PC-9 (cell line): ENCODE measurements around the gene DALRD3. TPM values are rescaled to one million over a fixed set of nuclear protein-coding genes. Genes with fewer than 3 reads are reported as not detected.

Experiments used
- BruUV-seq: library from RNA; stranded (reverse); fragments of 400-500 nt; replicated peaks from 2 replicates; lab custom pipeline; 2021; lab: Mats Ljungman, UMichigan
- CTCF ChIA-PET: fragments of 300-600 bp; sonication (Branson Sonifier 250); formaldehyde crosslinking; loops from one replicate; lab custom pipeline; 2022; ENCODE audit warnings: antibody characterized with exemption; lab: Charles Lee
- POLR2A ChIA-PET: fragments of 300-600 bp; sonication (Branson Sonifier 250); formaldehyde crosslinking; loops from one replicate; lab custom pipeline; 2022; ENCODE audit warnings: antibody characterized with exemption; ENCODE audit not compliant: unreplicated experiment; lab: Charles Lee
- DNase-seq, 2 experiments: peaks; one replicate each; pipeline versions ENCODE4 v3.0.0 to v3.0.0-alpha.2; 2015 to 2022; ENCODE audit warnings: mixed read lengths in 1 of 2
- H2AFZ ChIP-seq: fragments of 200-600 bp; sonication (generic); 2 replicates; pipeline ENCODE4 v1.8.1; 2017; ENCODE audit warnings: antibody characterized with exemption
- H3F3A ChIP-seq: fragments of 200-600 bp; sonication (generic); 2 replicates; pipeline ENCODE4 v1.8.1; 2017; ENCODE audit warnings: antibody characterized with exemption, mild to moderate bottlenecking, low read depth; ENCODE audit not compliant: insufficient read depth
- H3K27ac ChIP-seq: fragments of 200-600 bp; sonication (generic); 2 replicates; pipeline ENCODE4 v1.6.1; 2016; ENCODE audit warnings: mixed run types
- H3K27me3 ChIP-seq: fragments of 200-600 bp; sonication (generic); 2 replicates; pipeline ENCODE4 v1.6.1; 2016; ENCODE audit warnings: low read depth, mixed run types; ENCODE audit not compliant: insufficient read depth
- H3K36me3 ChIP-seq: fragments of 200-600 bp; sonication (generic); 2 replicates; pipeline ENCODE4 v1.6.1; 2016; ENCODE audit warnings: low read depth, mixed run types
- H3K4me1 ChIP-seq: fragments of 200-600 bp; sonication (generic); replicated peaks from 2 replicates; pipeline ENCODE4 v1.6.1; 2016; ENCODE audit warnings: mixed run types; ENCODE audit not compliant: insufficient read depth
- H3K4me2 ChIP-seq: fragments of 200-600 bp; sonication (generic); 2 replicates; pipeline ENCODE4 v1.6.1; 2017; ENCODE audit warnings: mixed run types
- H3K4me3 ChIP-seq: fragments of 200-600 bp; sonication (generic); 2 replicates; pipeline ENCODE4 v1.6.1; 2016; ENCODE audit warnings: mixed run types
- H3K79me2 ChIP-seq: fragments of 200-600 bp; sonication (generic); 2 replicates; pipeline ENCODE4 v1.6.1; 2017; ENCODE audit warnings: low read depth, mixed run types
- H3K9me2 ChIP-seq: fragments of 200-600 bp; sonication (generic); 2 replicates; pipeline ENCODE4 v1.8.1; 2017; ENCODE audit warnings: mild to moderate bottlenecking; ENCODE audit not compliant: insufficient read depth
- H3K9me3 ChIP-seq: fragments of 200-600 bp; sonication (generic); 2 replicates; pipeline ENCODE4 v1.8.1; 2016; ENCODE audit warnings: low read depth; ENCODE audit not compliant: insufficient read depth
- H4K20me1 ChIP-seq: fragments of 200-600 bp; sonication (generic); 2 replicates; pipeline ENCODE4 v1.8.1; 2017; ENCODE audit not compliant: insufficient read depth
- CTCF ChIP-seq: fragments of 200-600 bp; sonication (generic); conservative IDR thresholded peaks from 2 replicates; pipeline ENCODE4 v1.6.1; 2017; ENCODE audit warnings: mixed run types, antibody characterized with exemption, mild to moderate bottlenecking, moderate library complexity
- EZH2 ChIP-seq: fragments of 200-600 bp; sonication (generic); IDR thresholded peaks from 2 replicates; pipeline ENCODE4 v1.8.0; 2017; ENCODE audit warnings: antibody characterized with exemption, low read depth
- intact Hi-C: fragments of 100-400 bp; cut with micrococcal nuclease; formaldehyde crosslinking; loops from one replicate; pipeline ENCODE4 v1.10.0; 2022; ENCODE audit not compliant: unreplicated experiment
- total RNA-seq: library from RNA; stranded (reverse); gene quantifications from 2 replicates; pipeline ENCODE4 v1.2.3, GENCODE V29; 2021

DALRD3 gene
- total RNA-seq, 1 experiment from 2014 or later = 27.7 TPM

DNA sequence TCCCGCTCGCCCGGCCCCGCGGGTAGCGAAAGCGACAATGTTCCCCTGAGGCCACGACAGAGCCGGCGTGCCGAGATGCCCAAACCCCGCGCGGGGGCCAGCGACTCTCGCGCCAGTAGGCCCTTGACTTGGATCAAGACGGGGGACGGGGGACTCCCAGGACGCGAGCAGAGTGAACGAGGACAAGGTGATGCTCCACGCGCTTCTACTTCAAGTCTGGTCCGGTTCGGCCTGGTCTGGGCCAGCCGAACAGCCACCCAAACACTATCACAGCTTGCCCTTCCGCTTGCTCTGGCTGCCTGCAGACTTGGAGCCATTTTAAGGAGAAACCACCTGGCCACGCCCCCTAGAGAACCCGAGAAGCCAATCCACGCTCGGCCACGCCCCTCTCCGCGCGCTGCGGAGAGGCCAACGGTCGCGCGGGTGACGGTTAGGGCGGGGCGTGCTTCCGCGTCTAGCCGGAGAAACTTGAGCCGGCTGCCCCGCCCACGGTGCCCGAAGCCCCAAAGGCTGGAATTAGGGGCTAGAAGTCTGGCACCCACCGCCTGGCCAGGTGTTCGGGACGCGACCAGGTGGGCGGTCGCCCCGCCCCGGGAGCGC is 2.9 kb upstream of the DALRD3 start:
- DNase-seq = peak; percentile 89 to 99
- ChIA-PET POLR2A (interaction anchor here (0.6 to 3.7 kb wide), 8 partner anchors 14 to 780 kb away, joined by 3 to 22 read pairs (median 5); partner anchors contain the start of genes IP6K2, QRICH1, WDR6 and ZNF589), CTCF (interaction anchor here (0.6 to 1.0 kb wide), 2 partner anchors 33 to 37 kb away, joined by 3 to 4 read pairs; no protein-coding TSS in a partner anchor)
- Histone ChIP-seq H2AFZ (peak overlapping the region; percentile 82), H3K36me3 (peaks cover 6% of the 10 kb centered on the region; the same call in 1 of the 2 replicates), H3K9me2 (no peaks in the 10 kb centered on the region), H3K27me3 (no peaks in the 10 kb centered on the region), H3F3A (peaks cover 44% of the 10 kb centered on the region; the same call in 1 of the 2 replicates), H4K20me1 (no peaks in the 10 kb centered on the region; the same call in 1 of the 2 replicates), H3K4me2 (peak overlapping the region; percentile 92), H3K4me3 (peak overlapping the region; percentile 70), H3K27ac (peak overlapping the region; percentile 87), H3K79me2 (peaks cover 57% of the 10 kb centered on the region), H3K9me3 (no peaks in the 10 kb centered on the region), H3K4me1 (peaks cover 30% of the 10 kb centered on the region)
- BruUV-seq = no TSS peak
- no peak for TF ChIP-seq CTCF
- no peak for TF ChIP-seq EZH2
- intact Hi-C loops = no loop called here

GRCh38 chr3:49020330-49021212 is 2.2 kb upstream of the DALRD3 start:
- H2AFZ ChIP-seq = peak overlapping the region; percentile 72
- TF ChIP-seq CTCF = no peak
- TF ChIP-seq EZH2 = no peak
- H3K79me2 ChIP-seq = peaks cover 49% of the 10 kb centered on the region
- H3F3A ChIP-seq = peaks cover 51% of the 10 kb centered on the region
- CTCF ChIA-PET = interaction anchor here (0.6 kb wide), 1 partner anchor 35 kb away, joined by 15 read pairs; no protein-coding TSS in a partner anchor
- POLR2A ChIA-PET = interaction anchor here (0.5 to 3.7 kb wide), 7 partner anchors 13 to 557 kb away, joined by 3 to 22 read pairs (median 6); partner anchors contain the start of genes IP6K2, QRICH1 and WDR6
- no peaks in the 10 kb centered on the region for H3K27me3 ChIP-seq
- intact Hi-C loops = no loop called here
- no peaks in the 10 kb centered on the region for H3K9me2 ChIP-seq
- peak overlapping the region; percentile 50 for H3K27ac ChIP-seq
- peak overlapping the region; percentile 70 for H3K4me3 ChIP-seq
- peak in 1 of 2 experiments; percentile 57 for DNase-seq
- no peaks in the 10 kb centered on the region for H3K36me3 ChIP-seq
- no peaks in the 10 kb centered on the region for H3K9me3 ChIP-seq
- BruUV-seq = TSS peak; percentile 74
- H3K4me2 ChIP-seq = peak overlapping the region; percentile 92
- no peaks in the 10 kb centered on the region for H4K20me1 ChIP-seq
- H3K4me1 ChIP-seq = peaks cover 30% of the 10 kb centered on the region

GRCh38 chr3:49019941-49020329 is 1.6 kb upstream of the DALRD3 start:
- intact Hi-C loops = no loop called here
- no peak for DNase-seq
- Histone ChIP-seq H3K9me2 (no peaks in the 10 kb centered on the region), H3K4me2 (peak overlapping the region; percentile 92), H2AFZ (no peak overlapping the region), H3K79me2 (peaks cover 44% of the 10 kb centered on the region), H3K36me3 (no peaks in the 10 kb centered on the region), H4K20me1 (no peaks in the 10 kb centered on the region), H3K9me3 (no peaks in the 10 kb centered on the region), H3K4me3 (peak overlapping the region; percentile 70), H3K4me1 (peaks cover 30% of the 10 kb centered on the region), H3K27me3 (no peaks in the 10 kb centered on the region), H3K27ac (no peak overlapping the region), H3F3A (peaks cover 50% of the 10 kb centered on the region)
- ChIA-PET POLR2A (interaction anchor here (0.5 to 3.7 kb wide), 4 partner anchors 13 to 74 kb away, joined by 3 to 22 read pairs (median 8); partner anchors contain the start of genes QRICH1 and WDR6), CTCF (interaction anchor here (0.6 kb wide), 1 partner anchor 34 kb away, joined by 15 read pairs; no protein-coding TSS in a partner anchor)
- TF ChIP-seq CTCF (no peak), EZH2 (no peak)
- no TSS peak for BruUV-seq
